Measurements from ENCODE around the gene RAB3IL1.

DNA sequence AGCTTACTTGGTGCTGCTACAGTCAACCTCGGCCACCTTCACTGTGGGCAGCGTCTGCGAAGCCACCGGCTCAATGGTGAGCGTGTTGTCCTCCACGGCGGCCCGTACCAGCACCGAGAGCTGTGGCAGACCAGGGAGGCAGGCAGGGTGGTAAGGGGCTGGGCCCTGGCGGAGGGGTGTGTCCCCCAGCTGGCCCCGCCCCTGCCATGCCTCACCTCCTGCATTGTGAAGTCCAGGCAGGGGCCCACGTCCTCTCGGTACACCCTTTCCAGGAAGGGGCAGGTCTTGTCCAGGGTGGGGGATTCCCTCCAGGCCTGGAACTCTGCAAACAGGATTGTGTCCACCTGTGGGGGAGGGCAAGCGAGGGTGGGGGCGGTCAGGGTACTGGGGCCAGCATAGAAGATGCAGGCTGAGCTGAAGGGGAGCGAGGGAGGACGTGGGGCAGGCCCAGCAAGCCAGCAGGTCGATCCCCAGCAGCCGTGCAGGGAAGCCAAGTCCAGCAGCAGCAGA, 12.8 kb downstream of the RAB3IL1 start:
- no peak for TF ChIP-seq CTCF (IDR thresholded peaks at IDR 0.05)
- TF ChIP-seq POLR2A (IDR thresholded peaks at IDR 0.05): no peak

All from heart left ventricle (tissue), 13 donors.